ENCODE data around the gene CPT1C. TPM values are rescaled to one million over a fixed set of nuclear protein-coding genes. Genes with fewer than 3 reads are reported as not detected.

Gene CPT1C
- polyA plus RNA-seq, 1 donor (not counting 4 experiments of a cell fraction or from before 2014, with no cell fraction given): 0.41 TPM

GRCh38 chr19:49752701-49753100 lies 61.8 kb downstream of the CPT1C start:
- no peak for TF ChIP-seq EZH2 (IDR thresholded peaks at IDR 0.05; ENCODE audit: low read length)
- no peak for TF ChIP-seq CTCF (optimal IDR thresholded peaks at IDR 0.05 in 1 of 3, IDR thresholded peaks at IDR 0.05 in 1 of 3, conservative IDR thresholded peaks at IDR 0.05 in 1 of 3; ENCODE audit: extremely low read depth in 1 of 3, insufficient read depth in 2 of 3, low read length in 3 of 3)
- Histone ChIP-seq H3K4me2 (ENCODE audit: control insufficient read depth, extremely low read depth, insufficient read depth, low read depth, low read length) (no peak overlapping the region), H3K4me1 (ENCODE audit: control insufficient read depth, extremely low read depth, insufficient read depth, low read length) (no peaks in the 10 kb centered on the region), H3K79me2 (ENCODE audit: control insufficient read depth, insufficient read depth, low read length) (no peaks in the 10 kb centered on the region), H2AFZ (ENCODE audit: control insufficient read depth, low read length) (no peak overlapping the region), H3K27me3 (ENCODE audit: control insufficient read depth, extremely low read depth, insufficient read depth, low read length) (no peaks in the 10 kb centered on the region), H4K20me1 (ENCODE audit: control insufficient read depth, extremely low read depth, insufficient read depth, low read length) (no peaks in the 10 kb centered on the region), H3K9ac (ENCODE audit: control insufficient read depth, extremely low read depth, insufficient read depth, low read length) (no peak overlapping the region), H3K9me1 (ENCODE audit: control insufficient read depth, extremely low read depth, insufficient read depth, low read length) (no peaks in the 10 kb centered on the region), H3K9me3 (ENCODE audit: control insufficient read depth, low read depth, low read length) (peaks cover 3% of the 10 kb centered on the region), H3K36me3 (ENCODE audit: control insufficient read depth in 2 of 2, extremely low read depth in 1 of 2, insufficient read depth in 2 of 2, low read length in 2 of 2) (no peaks in the 10 kb centered on the region), H3K27ac (ENCODE audit: control insufficient read depth, insufficient read depth, low read length) (no peak overlapping the region), H3K4me3 (ENCODE audit: control insufficient read depth in 2 of 3, extremely low read depth in 1 of 3, insufficient read depth in 2 of 3, low read depth in 1 of 3, low read length in 3 of 3) (no peak overlapping the region)
- FAIRE-seq: no peak
- no peak for DNase-seq (ENCODE audit: low read depth, low spot score)
- dilution Hi-C loops (cut with MboI; ENCODE audit: extremely low pct_ligation_motif_present, low sequenced_read_pairs): no loop called here

- dilution Hi-C loops (cut with MboI; ENCODE audit: extremely low pct_ligation_motif_present, low sequenced_read_pairs): no loop called here
- TF ChIP-seq CTCF (optimal IDR thresholded peaks at IDR 0.05 in 1 of 3, IDR thresholded peaks at IDR 0.05 in 1 of 3, conservative IDR thresholded peaks at IDR 0.05 in 1 of 3; ENCODE audit: extremely low read depth in 1 of 3, insufficient read depth in 2 of 3, low read length in 3 of 3): no peak
- no peak for TF ChIP-seq EZH2 (IDR thresholded peaks at IDR 0.05; ENCODE audit: low read length)
- Histone ChIP-seq H3K36me3 (ENCODE audit: control insufficient read depth in 2 of 2, extremely low read depth in 1 of 2, insufficient read depth in 2 of 2, low read length in 2 of 2) (no peaks in the 10 kb centered on the region), H3K27ac (ENCODE audit: control insufficient read depth, insufficient read depth, low read length) (no peak overlapping the region), H3K9me3 (ENCODE audit: control insufficient read depth, low read depth, low read length) (peaks cover 3% of the 10 kb centered on the region), H3K27me3 (ENCODE audit: control insufficient read depth, extremely low read depth, insufficient read depth, low read length) (no peaks in the 10 kb centered on the region), H3K4me3 (ENCODE audit: control insufficient read depth in 2 of 3, extremely low read depth in 1 of 3, insufficient read depth in 2 of 3, low read depth in 1 of 3, low read length in 3 of 3) (no peak overlapping the region), H3K4me2 (ENCODE audit: control insufficient read depth, extremely low read depth, insufficient read depth, low read depth, low read length) (no peak overlapping the region), H3K9ac (ENCODE audit: control insufficient read depth, extremely low read depth, insufficient read depth, low read length) (no peak overlapping the region), H4K20me1 (ENCODE audit: control insufficient read depth, extremely low read depth, insufficient read depth, low read length) (no peaks in the 10 kb centered on the region), H3K4me1 (ENCODE audit: control insufficient read depth, extremely low read depth, insufficient read depth, low read length) (no peaks in the 10 kb centered on the region), H2AFZ (ENCODE audit: control insufficient read depth, low read length) (no peak overlapping the region), H3K9me1 (ENCODE audit: control insufficient read depth, extremely low read depth, insufficient read depth, low read length) (no peaks in the 10 kb centered on the region), H3K79me2 (ENCODE audit: control insufficient read depth, insufficient read depth, low read length) (no peaks in the 10 kb centered on the region)
- DNase-seq (ENCODE audit: low read depth, low spot score) (no peak), FAIRE-seq (no peak)
Measured at GRCh38 chr19:49755956-49756355, 65.0 kb downstream of the CPT1C start.

Data from keratinocyte (primary cell).